H4 (cell line): Measurements from ENCODE around the gene TMEM51. TPM values are rescaled to one million over a fixed set of nuclear protein-coding genes. Genes with fewer than 3 reads are reported as not detected.

Experiments
- DNase-seq: peaks from one replicate; pipeline ENCODE4 v3.0.0-alpha.2; 2015; ENCODE audit warnings: low spot score
- total RNA-seq: library from RNA; depleted of rRNA; stranded (reverse); fragments of >200 nt; shearing (Covaris generic); gene quantifications from 2 replicates; pipeline ENCODE4 v1.2.3, GENCODE V29; 2014; rRNA removed

TMEM51 gene, protein sequence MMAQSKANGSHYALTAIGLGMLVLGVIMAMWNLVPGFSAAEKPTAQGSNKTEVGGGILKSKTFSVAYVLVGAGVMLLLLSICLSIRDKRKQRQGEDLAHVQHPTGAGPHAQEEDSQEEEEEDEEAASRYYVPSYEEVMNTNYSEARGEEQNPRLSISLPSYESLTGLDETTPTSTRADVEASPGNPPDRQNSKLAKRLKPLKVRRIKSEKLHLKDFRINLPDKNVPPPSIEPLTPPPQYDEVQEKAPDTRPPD
- 3.0 and 5.8 TPM in 2 replicates for total RNA-seq

DNA sequence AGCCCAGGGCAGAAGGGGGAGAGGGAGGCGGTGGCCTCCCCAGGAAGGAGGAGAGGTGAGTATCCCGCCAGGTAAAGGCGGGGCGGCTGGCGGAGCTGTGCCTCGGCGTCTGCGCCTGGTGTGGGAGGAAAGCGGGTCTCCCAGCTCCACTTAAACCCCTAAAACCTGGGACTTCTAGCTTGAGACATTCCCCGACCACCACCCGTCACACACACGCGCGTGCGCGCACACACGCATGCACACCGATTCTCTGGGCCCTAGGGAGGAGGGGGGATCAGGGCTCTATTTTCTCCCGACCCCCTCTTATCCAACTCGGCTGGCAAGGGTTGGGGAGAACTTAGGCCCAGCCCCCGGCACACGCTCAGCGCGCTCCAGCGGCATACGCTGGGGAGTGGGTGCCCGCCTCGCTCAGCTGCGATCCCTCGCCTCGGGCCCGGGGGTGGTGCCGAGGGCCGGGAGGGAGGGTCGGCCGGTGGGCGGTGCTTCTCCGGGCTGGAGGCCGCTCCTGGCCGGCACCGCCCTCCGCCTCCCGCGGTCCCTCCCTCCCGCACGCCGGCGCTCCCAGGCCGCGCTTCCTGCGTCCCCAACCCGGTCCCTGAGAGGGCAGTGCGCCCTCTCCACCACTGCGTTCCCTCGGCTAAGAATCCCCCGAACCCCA lies at the start of gene TMEM51:
Gene TMEM51 (plus strand): TSS at position 564 of the 658 bp plus-strand sequence. CDS start 61,341 bp downstream, outside the sequence.
- peak; percentile 50 for DNase-seq

DNA sequence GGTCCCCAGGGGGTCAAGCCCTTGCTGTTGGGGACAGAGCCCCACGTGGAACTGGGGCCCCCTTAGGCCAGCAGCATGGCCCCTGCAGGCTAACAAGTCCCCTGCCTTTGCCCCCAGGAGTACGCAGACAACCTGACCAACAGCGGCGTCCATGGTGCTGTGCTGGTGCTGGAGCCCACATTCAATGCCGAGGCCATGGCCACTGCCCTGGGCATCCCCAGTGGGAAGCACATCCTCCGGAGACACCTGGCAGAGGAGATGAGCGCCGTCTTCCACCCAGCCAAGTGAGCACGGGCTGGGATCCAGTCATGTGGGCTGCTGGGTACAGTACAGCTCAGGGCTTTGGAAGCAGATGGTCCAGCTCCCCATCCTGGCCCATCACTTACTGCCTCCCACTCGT lies 49.6 kb upstream of the TMEM51 start:
- DNase-seq: no peak

- DNase-seq: no peak
Observed at GRCh38 chr1:15104768-15105167, 48.8 kb upstream of the TMEM51 start.

- no peak for DNase-seq
Observed at GRCh38 chr1:15106608-15107007, 46.9 kb upstream of the TMEM51 start.

DNA sequence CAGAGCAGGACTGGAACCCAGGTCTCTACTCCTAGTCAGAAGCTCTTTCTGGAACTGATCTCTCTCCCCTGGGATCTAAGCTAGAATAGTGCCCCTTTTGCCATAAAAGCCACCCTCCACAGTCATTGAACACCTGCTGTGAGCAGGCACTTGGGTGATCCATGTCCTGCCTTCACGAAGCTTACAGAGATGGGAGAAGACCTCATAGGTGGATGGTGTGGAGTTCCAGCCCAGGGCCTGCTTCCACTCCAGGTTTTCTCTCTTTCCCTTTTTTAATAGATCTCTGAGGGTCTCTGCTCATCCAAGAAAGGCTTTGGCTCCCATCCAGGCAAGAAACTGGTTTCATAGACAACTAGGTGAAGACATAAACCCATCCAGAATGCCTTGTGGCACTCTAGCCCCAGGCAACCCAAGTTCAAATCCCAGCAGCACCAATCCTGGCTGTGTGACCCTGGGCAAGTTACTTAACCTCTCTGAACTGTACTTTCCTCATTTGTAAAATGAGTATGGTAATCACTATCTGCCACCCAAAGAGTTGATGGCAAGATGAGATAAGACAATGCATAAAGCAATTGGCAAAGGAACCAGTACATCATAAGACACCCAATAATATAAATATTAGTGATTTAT lies 46.4 kb upstream of the TMEM51 start:
- DNase-seq: no peak

GRCh38 chr1:15107911-15108310 lies 45.6 kb upstream of the TMEM51 start:
- DNase-seq: no peak

GRCh38 chr1:15110128-15110866 lies 43.2 kb upstream of the TMEM51 start:
- DNase-seq: no peak

DNA sequence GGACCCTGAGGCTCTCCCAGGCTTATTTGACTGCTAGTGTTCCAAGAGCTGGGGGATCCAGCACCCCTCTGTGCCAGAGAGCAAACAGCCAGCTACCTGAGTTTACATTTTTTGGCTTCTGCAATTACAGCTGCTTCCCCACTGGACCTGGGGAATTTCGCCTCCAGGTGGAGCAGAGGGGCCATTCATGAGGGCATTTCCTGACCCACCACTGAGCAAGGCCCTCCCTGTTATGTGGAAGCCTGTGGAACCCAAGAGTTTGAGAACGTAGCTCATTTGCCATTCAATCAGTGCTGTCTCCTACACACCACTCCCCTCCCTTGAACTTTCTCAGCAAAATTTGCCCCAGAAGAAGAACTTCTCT lies 42.7 kb upstream of the TMEM51 start:
- no peak for DNase-seq

DNA sequence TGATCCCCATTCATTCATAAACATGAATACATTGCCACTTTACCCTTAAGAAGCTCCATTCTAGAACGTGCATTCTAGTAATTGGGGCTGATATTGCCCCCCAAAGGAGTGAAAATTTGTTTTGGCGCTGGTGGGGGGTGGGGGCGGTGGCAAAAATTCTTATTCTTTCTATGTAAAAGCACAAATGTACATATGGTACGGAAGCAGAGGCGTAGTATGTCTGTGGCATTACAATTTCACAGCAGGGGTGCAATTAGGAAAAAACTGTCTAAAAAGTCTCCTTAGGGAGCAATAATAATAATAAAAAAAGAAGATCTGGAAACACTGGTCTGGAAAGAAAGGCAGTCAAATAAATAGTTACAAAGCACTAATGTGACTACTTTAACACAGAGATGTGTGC lies 40.4 kb upstream of the TMEM51 start:
- DNase-seq: no peak

GRCh38 chr1:15114884-15115283 lies 38.7 kb upstream of the TMEM51 start:
- no peak for DNase-seq

DNA sequence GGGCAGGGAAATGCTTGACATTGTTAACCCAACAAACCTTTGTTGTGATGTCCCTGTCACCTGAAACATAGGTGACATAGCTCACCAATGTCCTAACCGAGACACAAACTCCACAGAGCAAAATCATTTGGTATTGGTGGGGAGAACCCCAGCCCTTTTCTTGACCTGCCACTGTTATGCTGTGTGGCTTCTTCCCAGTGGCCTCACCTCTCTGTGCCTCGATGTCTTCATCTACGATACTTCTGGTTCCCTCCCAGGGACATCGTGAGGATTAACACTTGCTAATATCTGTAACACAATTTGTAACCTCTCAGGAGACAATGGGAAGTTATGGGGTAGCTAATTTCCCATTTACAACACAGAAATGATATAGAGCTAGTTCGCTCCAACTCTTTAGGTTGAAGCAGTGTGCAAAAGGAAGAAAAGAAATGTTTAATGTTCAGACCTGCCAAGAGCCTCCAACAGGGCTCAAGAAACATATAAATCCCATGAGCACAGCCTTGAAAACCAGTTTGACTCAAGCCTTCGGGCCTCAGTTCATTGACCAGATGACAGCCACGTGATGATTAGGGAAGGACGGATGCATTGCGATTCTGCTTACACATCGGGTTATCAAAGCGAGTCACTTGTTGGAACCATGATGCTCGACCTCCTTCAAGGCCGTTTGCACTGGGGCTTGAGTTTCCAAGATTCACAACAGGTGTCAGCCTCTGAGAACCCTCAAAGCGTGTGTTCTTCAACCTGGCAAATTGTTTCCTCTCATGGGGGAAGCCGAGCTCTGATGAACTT lies 37.8 kb upstream of the TMEM51 start:
- no peak for DNase-seq

DNA sequence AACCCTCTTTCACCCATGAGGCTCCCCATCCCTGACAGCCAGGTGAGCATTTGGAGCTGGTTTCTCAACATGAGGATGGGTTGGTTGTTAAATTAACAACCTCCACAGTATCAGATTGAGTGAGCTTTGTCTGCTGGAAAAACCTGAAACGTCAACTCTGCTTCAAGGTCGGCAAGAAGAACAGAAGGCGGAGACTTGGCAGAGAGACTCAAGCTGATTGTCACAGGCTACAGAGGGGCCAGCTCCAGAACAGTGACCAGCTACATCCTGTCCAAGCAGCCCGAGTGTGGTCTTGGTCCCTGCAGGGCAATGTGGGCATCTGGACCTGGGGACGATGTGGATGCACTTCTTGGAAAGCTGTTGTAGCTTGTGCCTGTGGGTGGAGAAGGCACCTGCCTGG lies 36.6 kb upstream of the TMEM51 start:
- DNase-seq: no peak

- DNase-seq: no peak
Observed at GRCh38 chr1:15117671-15118325, 35.7 kb upstream of the TMEM51 start.

DNA sequence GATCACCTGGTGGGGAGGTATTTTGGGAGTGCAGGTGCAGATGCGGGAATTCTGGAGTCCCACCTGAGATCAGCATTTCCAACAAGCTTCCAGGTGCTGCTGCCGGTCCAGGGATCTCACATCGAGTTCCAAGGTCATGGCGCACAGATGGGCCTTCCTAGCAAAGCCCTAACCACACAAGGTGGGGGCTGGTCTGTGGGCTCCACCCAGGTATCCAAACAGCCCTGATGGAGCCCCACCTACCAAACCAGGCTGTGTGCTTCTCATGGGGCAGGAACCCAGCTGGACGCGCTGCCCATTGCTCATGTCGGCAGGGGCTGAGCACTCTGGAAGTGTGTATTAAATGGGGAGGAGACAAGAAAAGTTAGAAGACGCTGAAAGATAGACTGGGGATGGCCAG lies 35.0 kb upstream of the TMEM51 start:
- no peak for DNase-seq

GRCh38 chr1:15120251-15120945 lies 33.1 kb upstream of the TMEM51 start:
- no peak for DNase-seq

DNA sequence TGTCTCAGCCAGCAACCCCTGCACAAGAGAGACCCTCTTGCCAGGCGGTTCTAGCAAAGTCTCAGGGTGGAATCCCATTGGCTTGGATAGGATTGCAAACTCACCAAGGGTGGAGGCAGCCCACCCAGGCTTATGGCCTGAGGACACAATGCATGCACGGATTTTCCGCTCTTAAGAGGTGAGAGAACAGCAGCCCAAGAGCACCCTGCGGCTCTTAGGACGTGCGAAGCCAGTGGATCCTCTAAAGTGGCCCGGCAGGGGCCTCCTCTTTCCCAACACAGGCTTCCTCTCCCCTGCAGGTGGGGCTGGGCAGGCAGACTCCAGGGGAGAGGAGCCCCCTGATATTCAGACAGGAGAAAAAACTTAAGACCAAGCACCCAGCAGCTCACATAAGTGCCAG lies 31.2 kb upstream of the TMEM51 start:
- no peak for DNase-seq

- DNase-seq: no peak
Observed at GRCh38 chr1:15123270-15123669, 30.3 kb upstream of the TMEM51 start.

GRCh38 chr1:15123925-15124324 lies 29.6 kb upstream of the TMEM51 start:
- DNase-seq: no peak

- no peak for DNase-seq
Observed at GRCh38 chr1:15124362-15125100, 29.0 kb upstream of the TMEM51 start.
